AG10803 (cell line): Measurements from ENCODE around the gene PARD3.

ENCODE experiments used
- DNase-seq: peaks from one replicate; pipeline ENCODE4 v3.0.0; 2010; ENCODE audit warnings: low read depth
- H3K4me3 ChIP-seq: 2 replicates; pipeline ENCODE4 v1.5.1; 2011; ENCODE audit warnings: mild to moderate bottlenecking, low read length, control low read depth
- CTCF ChIP-seq: conservative IDR thresholded peaks from 2 replicates; pipeline ENCODE4 v1.5.1; 2011; ENCODE audit warnings: mild to moderate bottlenecking, low read length, control low read depth, inconsistent platforms

Gene PARD3

GRCh38 chr10:34327184-34327583 lies 487.9 kb downstream of the PARD3 start:
- no peak for DNase-seq
- H3K4me3 ChIP-seq = no peak overlapping the region
- no peak for TF ChIP-seq CTCF

GRCh38 chr10:34323192-34323591 lies 491.9 kb downstream of the PARD3 start:
- DNase-seq = peak; percentile 60
- H3K4me3 ChIP-seq = no peak overlapping the region
- TF ChIP-seq CTCF = no peak

DNA sequence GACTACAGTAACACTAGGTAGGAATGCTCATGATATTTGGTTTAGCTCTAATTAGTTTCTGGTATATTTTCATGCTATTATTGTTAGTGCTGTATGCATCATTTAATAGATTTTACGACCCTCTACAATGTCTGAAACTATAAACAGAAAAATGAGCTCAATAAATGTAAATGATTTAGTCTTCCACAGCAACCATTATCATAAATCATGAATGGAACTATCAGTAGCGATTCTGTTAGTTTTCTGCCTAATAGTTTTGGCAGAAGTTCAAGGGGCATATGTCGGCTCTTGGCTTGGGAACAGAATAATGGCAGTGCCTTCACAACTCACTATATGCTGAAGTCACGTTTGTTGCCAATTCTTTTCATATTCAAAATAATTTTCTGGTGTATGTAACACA lies 494.8 kb downstream of the PARD3 start:
- TF ChIP-seq CTCF = no peak

GRCh38 chr10:34319197-34319846 lies 495.8 kb downstream of the PARD3 start:
- H3K4me3 ChIP-seq = no peak overlapping the region
- peak; percentile 97 for DNase-seq
- no peak for TF ChIP-seq CTCF

More for the DNA sequence above, 494.8 kb downstream of the PARD3 start:
- no peak for DNase-seq
- no peak overlapping the region for H3K4me3 ChIP-seq

DNA sequence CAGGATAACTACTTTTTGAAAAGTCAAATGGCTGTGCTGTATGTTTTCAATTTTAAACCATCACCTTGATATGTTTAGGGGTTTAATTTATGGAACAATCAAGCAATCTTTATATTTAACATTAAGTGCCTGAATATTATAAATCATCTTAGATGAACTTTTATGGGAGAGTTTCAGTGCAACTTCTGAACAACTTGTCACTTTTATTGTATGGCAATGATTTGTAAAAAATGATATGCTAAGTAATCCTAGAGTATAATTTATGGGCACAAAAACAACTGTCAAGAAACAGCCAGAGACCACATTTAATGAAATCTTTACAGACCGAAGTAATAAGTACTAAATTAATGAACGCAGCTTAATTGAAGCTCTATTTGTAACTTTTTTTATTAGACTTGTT lies 498.9 kb downstream of the PARD3 start:
- no peak overlapping the region for H3K4me3 ChIP-seq
- no peak for TF ChIP-seq CTCF
- no peak for DNase-seq

- no peak for DNase-seq
- H3K4me3 ChIP-seq = no peak overlapping the region
- no peak for TF ChIP-seq CTCF
These were observed 500.6 kb downstream of the PARD3 start for GRCh38 chr10:34314457-34314856.

- no peak overlapping the region for H3K4me3 ChIP-seq
- no peak for TF ChIP-seq CTCF
- no peak for DNase-seq
These were observed 501.2 kb downstream of the PARD3 start for GRCh38 chr10:34313888-34314287.
